Measurements from ENCODE around the gene KLHL33. TPM values are rescaled to one million over a fixed set of nuclear protein-coding genes. Genes with fewer than 3 reads are reported as not detected.
A peak's percentile ranks its signal among the peaks of the same experiment; 100 is the strongest.

Gene KLHL33, protein sequence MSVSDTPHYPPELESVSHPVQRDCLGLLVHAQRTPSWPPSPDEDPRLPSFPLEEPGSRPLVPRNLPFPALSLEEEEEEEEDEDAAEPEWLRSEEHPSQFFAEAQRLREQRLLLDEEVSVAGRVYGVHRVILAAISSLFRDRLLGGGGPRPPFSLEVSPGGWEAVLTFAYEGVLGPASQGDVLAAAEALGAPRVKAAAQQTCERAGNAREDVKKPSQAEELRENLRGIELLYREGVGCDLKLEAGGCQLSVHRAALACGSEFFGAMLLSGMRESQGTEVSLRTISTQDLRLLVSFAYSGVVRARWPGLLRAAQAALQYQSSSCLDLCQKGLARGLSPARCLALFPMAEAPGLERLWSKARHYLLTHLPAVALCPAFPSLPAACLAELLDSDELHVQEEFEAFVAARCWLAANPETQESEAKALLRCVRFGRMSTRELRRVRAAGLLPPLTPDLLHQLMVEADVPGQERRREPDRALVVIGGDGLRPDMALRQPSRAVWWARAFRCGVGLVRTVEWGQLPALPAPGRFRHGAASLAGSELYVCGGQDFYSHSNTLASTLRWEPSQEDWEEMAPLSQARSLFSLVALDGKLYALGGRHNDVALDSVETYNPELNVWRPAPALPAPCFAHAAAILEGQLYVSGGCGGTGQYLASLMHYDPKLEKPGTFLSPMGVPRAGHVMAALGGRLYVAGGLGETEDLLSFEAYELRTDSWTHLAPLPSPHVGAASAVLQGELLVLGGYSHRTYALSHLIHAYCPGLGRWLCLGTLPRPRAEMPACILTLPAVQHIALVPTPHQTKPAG
- 0.17 TPM in 1 of 2 replicates, not detected in the other for total RNA-seq (2014; rRNA removed)
- Bru-seq, nascent RNA: percentile 7 among the genes with signal in this experiment
- percentile 21 among the genes with signal in this experiment for BruChase-seq, experiment 1, labeled RNA remaining after a 6-hour chase
- BruChase-seq, experiment 2, labeled RNA remaining after a 2-hour chase: percentile 17 among the genes with signal in this experiment
- long read RNA-seq: 0 reads

- POLR2A ChIA-PET (ENCODE audit: unreplicated experiment): no interaction called here
- no peaks in the 10 kb centered on the region for H3K79me2 ChIP-seq (ENCODE audit: low read length)
- H3K9me3 ChIP-seq (ENCODE audit: low read length): no peaks in the 10 kb centered on the region
- no peaks in the 10 kb centered on the region for H3K36me3 ChIP-seq (ENCODE audit: low read depth, low read length)
- intact Hi-C loops (cut with micrococcal nuclease): no loop called here
- H2AFZ ChIP-seq (ENCODE audit: low read length): no peak within 1 kb of the TSS
- H3K27me3 ChIP-seq (ENCODE audit: low read length): no peaks in the 10 kb centered on the region
- H3K4me2 ChIP-seq (ENCODE audit: low read length): no peak within 1 kb of the TSS
- no TSS peak for BruUV-seq (replicated peaks)
- H3K9ac ChIP-seq (ENCODE audit: low read length): no peak within 1 kb of the TSS
- H3K4me1 ChIP-seq (ENCODE audit: insufficient read depth, low read length): no peaks in the 10 kb centered on the region
- CTCF ChIA-PET: no interaction called here
- no peaks in the 10 kb centered on the region for H4K20me1 ChIP-seq (ENCODE audit: low read length)
- H3K27ac ChIP-seq (ENCODE audit: low read length): no peak within 1 kb of the TSS
- DNase-seq (no peak), ATAC-seq (no peak)
- TF ChIP-seq, protein P1, sequence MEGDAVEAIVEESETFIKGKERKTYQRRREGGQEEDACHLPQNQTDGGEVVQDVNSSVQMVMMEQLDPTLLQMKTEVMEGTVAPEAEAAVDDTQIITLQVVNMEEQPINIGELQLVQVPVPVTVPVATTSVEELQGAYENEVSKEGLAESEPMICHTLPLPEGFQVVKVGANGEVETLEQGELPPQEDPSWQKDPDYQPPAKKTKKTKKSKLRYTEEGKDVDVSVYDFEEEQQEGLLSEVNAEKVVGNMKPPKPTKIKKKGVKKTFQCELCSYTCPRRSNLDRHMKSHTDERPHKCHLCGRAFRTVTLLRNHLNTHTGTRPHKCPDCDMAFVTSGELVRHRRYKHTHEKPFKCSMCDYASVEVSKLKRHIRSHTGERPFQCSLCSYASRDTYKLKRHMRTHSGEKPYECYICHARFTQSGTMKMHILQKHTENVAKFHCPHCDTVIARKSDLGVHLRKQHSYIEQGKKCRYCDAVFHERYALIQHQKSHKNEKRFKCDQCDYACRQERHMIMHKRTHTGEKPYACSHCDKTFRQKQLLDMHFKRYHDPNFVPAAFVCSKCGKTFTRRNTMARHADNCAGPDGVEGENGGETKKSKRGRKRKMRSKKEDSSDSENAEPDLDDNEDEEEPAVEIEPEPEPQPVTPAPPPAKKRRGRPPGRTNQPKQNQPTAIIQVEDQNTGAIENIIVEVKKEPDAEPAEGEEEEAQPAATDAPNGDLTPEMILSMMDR (conservative IDR thresholded peaks at IDR 0.05; ENCODE audit: low read depth, low read length): no peak
- no peak for TF ChIP-seq EZH2phosphoT487 (IDR thresholded peaks at IDR 0.05; ENCODE audit: borderline replicate concordance, low read length)
- TF ChIP-seq EZH2 (IDR thresholded peaks at IDR 0.05; ENCODE audit: low read length, unreplicated experiment): no peak
- no peak within 1 kb of the TSS for H3K4me3 ChIP-seq (ENCODE audit: low read length)
- no peaks in the 10 kb centered on the region for H3F3A ChIP-seq (ENCODE audit: low read length, unreplicated experiment)
- no peaks in the 10 kb centered on the region for H3K9me2 ChIP-seq (replicated peaks; ENCODE audit: low read length)
Measured at GRCh38 chr14:20435582-20436362, at the start of gene KLHL33. Gene KLHL33, minus strand, starts transcription at chr14:20436166. Its CDS starts 355 bp downstream, at chr14:20435811.

DNA sequence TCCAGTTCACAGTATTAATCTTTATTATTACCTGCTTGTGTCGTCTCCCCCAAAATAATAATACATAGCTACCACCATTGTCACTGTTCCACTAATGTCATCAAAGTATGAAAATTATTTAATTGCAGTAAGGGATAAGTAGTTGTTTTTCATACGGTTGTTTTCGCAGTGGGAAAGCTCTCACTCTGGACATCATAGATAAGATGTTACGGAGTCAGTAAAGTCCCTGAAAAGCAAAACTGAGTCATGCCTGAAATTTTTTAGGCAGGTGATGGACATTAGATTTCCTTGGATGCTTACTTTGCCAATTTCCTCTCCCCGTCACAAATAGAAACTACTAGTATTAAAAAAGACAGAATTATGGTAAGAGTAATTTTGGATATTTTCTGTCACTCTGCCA is 46.4 kb upstream of the KLHL33 start:
- TF ChIP-seq, protein P1 (conservative IDR thresholded peaks at IDR 0.05; ENCODE audit: low read depth, low read length): no peak
- TF ChIP-seq EZH2phosphoT487 (IDR thresholded peaks at IDR 0.05; ENCODE audit: borderline replicate concordance, low read length) (no peak), EZH2 (IDR thresholded peaks at IDR 0.05; ENCODE audit: low read length, unreplicated experiment) (no peak)
- intact Hi-C loops (cut with micrococcal nuclease): no loop called here
- Histone ChIP-seq H3K79me2 (ENCODE audit: low read length) (no peaks in the 10 kb centered on the region), H3K27ac (ENCODE audit: low read length) (no peak overlapping the region), H3K36me3 (ENCODE audit: low read depth, low read length) (peaks cover 11% of the 10 kb centered on the region), H3K27me3 (ENCODE audit: low read length) (no peaks in the 10 kb centered on the region), H3K9ac (ENCODE audit: low read length) (no peak overlapping the region), H3K4me1 (ENCODE audit: insufficient read depth, low read length) (no peaks in the 10 kb centered on the region), H3K9me3 (ENCODE audit: low read length) (no peaks in the 10 kb centered on the region), H2AFZ (ENCODE audit: low read length) (no peak overlapping the region), H3F3A (ENCODE audit: low read length, unreplicated experiment) (no peaks in the 10 kb centered on the region), H3K4me3 (ENCODE audit: low read length) (no peak overlapping the region), H3K4me2 (ENCODE audit: low read length) (no peak overlapping the region), H4K20me1 (ENCODE audit: low read length) (no peaks in the 10 kb centered on the region), H3K9me2 (replicated peaks; ENCODE audit: low read length) (no peaks in the 10 kb centered on the region)
- no TSS peak for BruUV-seq (replicated peaks)
- ATAC-seq: no peak
- POLR2A ChIA-PET (ENCODE audit: unreplicated experiment): no interaction called here
- no peak for DNase-seq
- CTCF ChIA-PET: no interaction called here
